HepG2 (cell line): ENCODE data around the gene RRAD. TPM values are rescaled to one million over a fixed set of nuclear protein-coding genes. Genes with fewer than 3 reads are reported as not detected.
A peak's percentile ranks its signal among the peaks of the same experiment; 100 is the strongest.

Source experiments
- ARNT ChIP-seq: fragments of 450-650 bp; IDR thresholded peaks from 2 replicates; pipeline ENCODE4 v1.6.1; 2017
- HNRNPUL1 ChIP-seq: fragments of 200-400 bp; formaldehyde crosslinking; IDR thresholded peaks from 2 replicates; pipeline ENCODE4 v1.6.1; 2017; ENCODE audit warnings: low read depth, mild to moderate bottlenecking, low read length, moderate library complexity
- HOXA7 ChIP-seq: sonication (generic); formaldehyde crosslinking; IDR thresholded peaks from 2 replicates; pipeline ENCODE4 v1.8.1; 2022; ENCODE audit warnings: mild to moderate bottlenecking, missing genetic modification reagents, moderate library complexity
- KDM5A ChIP-seq: fragments of 200-600 bp; sonication (generic); IDR thresholded peaks from 2 replicates; pipeline ENCODE4 v1.7.0; 2018; ENCODE audit warnings: antibody characterized with exemption, mild to moderate bottlenecking, low read length, borderline replicate concordance
- MED1 ChIP-seq: sonication (generic); formaldehyde crosslinking; IDR thresholded peaks from 2 replicates; pipeline ENCODE4 v1.4.0; 2020; ENCODE audit warnings: missing genetic modification reagents
- TP53 ChIP-seq: sonication (generic); formaldehyde crosslinking; conservative IDR thresholded peaks from 2 replicates; pipeline ENCODE4 v1.4.0; 2020; ENCODE audit warnings: missing genetic modification reagents
- ZKSCAN5 ChIP-seq: sonication (generic); formaldehyde crosslinking; IDR thresholded peaks from 2 replicates; pipeline ENCODE4 v1.5.1; 2020; ENCODE audit warnings: mild to moderate bottlenecking, missing genetic modification reagents
- ZNF292 ChIP-seq: sonication (generic); formaldehyde crosslinking; IDR thresholded peaks from 2 replicates; pipeline ENCODE4 v1.8.1; 2022; ENCODE audit warnings: mild to moderate bottlenecking, low read depth, missing genetic modification reagents, borderline replicate concordance
- ZNF296 ChIP-seq: sonication (generic); formaldehyde crosslinking; conservative IDR thresholded peaks from 2 replicates; pipeline ENCODE4 v1.5.0; 2020; ENCODE audit warnings: mild to moderate bottlenecking, missing genetic modification reagents
- ZNF3 ChIP-seq: IDR thresholded peaks from 2 replicates; pipeline ENCODE4 v1.7.0; 2017; ENCODE audit warnings: inconsistent platforms
- ZNF407 ChIP-seq: sonication (generic); formaldehyde crosslinking; IDR thresholded peaks from one replicate; pipeline ENCODE4 v1.5.1; 2020; ENCODE audit warnings: mild to moderate bottlenecking, missing genetic modification reagents; ENCODE audit errors: not compliant biosample characterization
- ZNF646 ChIP-seq: sonication (generic); formaldehyde crosslinking; IDR thresholded peaks from 2 replicates; pipeline ENCODE4 v1.9.0; 2021; ENCODE audit warnings: mild to moderate bottlenecking, missing genetic modification reagents
- ZNF878 ChIP-seq: sonication (generic); formaldehyde crosslinking; IDR thresholded peaks from 2 replicates; pipeline ENCODE4 v1.8.1; 2023; ENCODE audit warnings: mild to moderate bottlenecking, missing genetic modification reagents, moderate library complexity
- ZSCAN22 ChIP-seq: sonication (generic); formaldehyde crosslinking; IDR thresholded peaks from 2 replicates; pipeline ENCODE4 v1.4.0; 2020; ENCODE audit warnings: mild to moderate bottlenecking, missing genetic modification reagents
- polyA plus RNA-seq, 8 experiments: library from polyadenylated mRNA; depleted of rRNA in 3 of 8; stranded (reverse) in 7 of 8; unstranded in 1 of 8; fragments of >200 nt; fragmentation: Illumina TruSeq in 4 of 8; extraction: Trizol in 4 of 8; gene quantifications; 2 replicates each; pipeline versions ENCODE4 v1.2.1 to v1.2.3, GENCODE V29; 2011 to 2016; ENCODE audit warnings: low read depth in 4 of 8, missing spikeins in 1 of 8, mixed read lengths in 1 of 8; ENCODE audit not compliant: insufficient read depth in 1 of 8
- total RNA-seq, 5 experiments: library from RNA; depleted of rRNA; stranded (reverse); fragments of >200 nt; fragmentation: Illumina TruSeq; extraction: Trizol; gene quantifications; 2 replicates each; pipeline ENCODE4 v1.2.3, GENCODE V29; 2016; ENCODE audit warnings: low read depth in 1 of 5

RRAD gene
- total and polyA plus RNA-seq, 2 of the 13 experiments (the other 11 are each of a cell fraction or from before 2014, with no cell fraction given), result 0.80 to 1.1 TPM

- TF ChIP-seq ZNF646 (CRISPR knock-in tag) (peak; percentile 84; the same call in 1 of the 2 replicates), ZNF878 (CRISPR knock-in tag) (no peak), KDM5A (peak; percentile 93), ZNF407 (CRISPR knock-in tag) (no peak), ZNF292 (peak; percentile 55; the same call in 1 of the 2 replicates), ZSCAN22 (CRISPR knock-in tag) (no peak), ZNF3 (CRISPR knock-in tag) (no peak), HNRNPUL1 (no peak), ARNT (no peak), HOXA7 (CRISPR knock-in tag) (no peak), MED1 (CRISPR knock-in tag) (peak; percentile 87), TP53 (CRISPR knock-in tag) (peak; percentile 85), ZKSCAN5 (no peak; the same call in 1 of the 2 replicates), ZNF296 (CRISPR knock-in tag) (no peak; the same call in none of the 2 replicates)
Measured at GRCh38 chr16:66934138-66934838, 9.0 kb upstream of the RRAD start, which contains the start of gene CIAO2B (continued).
